Measurements from ENCODE around the gene GFM2.

DNA sequence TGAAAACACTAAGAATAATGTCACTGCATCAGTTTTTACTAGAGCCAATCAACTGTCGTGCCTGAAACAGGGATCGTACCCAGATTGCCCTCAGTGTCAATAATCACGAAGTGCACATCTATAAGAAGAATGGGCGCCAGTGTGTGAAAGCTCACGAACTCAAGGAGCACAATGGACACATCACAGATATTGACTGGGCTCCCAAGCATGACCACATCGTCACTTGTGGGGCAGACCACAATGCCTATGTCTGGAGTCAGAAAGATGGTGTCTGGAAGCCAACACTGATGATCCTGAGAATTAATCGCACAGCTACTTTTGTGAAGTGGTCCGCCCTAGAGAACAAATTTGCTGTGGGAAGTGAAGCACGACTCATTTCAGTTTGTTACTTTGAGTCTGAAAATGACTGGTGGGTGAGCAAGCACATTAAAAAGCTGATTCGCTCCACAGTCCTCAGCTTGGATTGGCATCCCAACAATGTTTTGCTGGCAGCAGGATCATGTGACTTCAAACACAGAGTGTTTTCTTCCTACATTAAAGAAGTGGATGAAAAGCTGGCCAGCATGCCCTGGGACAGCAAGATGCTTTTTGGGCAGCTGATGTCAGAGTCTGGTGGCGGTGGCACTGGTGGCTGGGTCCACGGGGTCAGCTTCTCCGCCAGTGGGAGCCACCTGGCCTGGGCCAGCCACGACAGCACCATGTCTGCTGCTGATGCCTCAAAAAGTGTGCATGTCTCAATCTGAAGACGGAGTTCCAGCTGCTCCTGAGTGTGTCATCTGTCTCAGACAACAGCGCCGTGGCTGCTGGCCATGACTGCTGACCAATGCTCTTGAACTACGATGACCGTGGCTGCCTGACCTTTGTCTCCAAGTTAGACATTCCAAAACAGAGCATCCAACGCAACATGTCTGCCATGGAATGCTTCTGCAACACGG lies 32.3 kb upstream of the GFM2 start:
- TF ChIP-seq, protein P1, sequence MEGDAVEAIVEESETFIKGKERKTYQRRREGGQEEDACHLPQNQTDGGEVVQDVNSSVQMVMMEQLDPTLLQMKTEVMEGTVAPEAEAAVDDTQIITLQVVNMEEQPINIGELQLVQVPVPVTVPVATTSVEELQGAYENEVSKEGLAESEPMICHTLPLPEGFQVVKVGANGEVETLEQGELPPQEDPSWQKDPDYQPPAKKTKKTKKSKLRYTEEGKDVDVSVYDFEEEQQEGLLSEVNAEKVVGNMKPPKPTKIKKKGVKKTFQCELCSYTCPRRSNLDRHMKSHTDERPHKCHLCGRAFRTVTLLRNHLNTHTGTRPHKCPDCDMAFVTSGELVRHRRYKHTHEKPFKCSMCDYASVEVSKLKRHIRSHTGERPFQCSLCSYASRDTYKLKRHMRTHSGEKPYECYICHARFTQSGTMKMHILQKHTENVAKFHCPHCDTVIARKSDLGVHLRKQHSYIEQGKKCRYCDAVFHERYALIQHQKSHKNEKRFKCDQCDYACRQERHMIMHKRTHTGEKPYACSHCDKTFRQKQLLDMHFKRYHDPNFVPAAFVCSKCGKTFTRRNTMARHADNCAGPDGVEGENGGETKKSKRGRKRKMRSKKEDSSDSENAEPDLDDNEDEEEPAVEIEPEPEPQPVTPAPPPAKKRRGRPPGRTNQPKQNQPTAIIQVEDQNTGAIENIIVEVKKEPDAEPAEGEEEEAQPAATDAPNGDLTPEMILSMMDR (conservative IDR thresholded peaks at IDR 0.05; ENCODE audit: low read depth, low read length) = no peak
- TF ChIP-seq EZH2 (IDR thresholded peaks at IDR 0.05; ENCODE audit: borderline replicate concordance, low read depth, low read length, poor library complexity, severe bottlenecking) = no peak
